CD4-positive, alpha-beta T cell treated with Interleukin-17A for 1 hour (primary cell): ENCODE results near the gene NIPAL1.

Experiments
- DNase-seq: peaks from one replicate; pipeline ENCODE4 v3.0.0-alpha.2; 2020

The NIPAL1 gene

DNA sequence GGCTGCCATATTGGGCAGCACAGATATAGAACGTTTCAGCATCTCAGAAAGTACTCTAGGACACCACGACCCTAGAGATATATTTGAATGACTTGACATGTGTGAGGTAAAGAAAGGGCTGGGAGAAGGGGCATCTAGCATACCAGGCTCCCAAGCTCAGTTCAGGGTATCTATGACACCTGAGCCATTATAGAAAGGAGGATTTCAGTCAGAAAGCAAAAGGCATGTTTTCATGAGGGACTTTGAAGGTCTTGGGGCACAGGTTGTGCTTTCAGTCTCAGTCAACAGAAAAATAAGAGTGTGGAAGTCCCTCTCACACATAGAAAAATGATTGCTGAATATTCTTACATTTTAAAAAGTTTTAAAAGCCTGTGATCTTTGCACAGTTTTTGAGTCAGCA, 51.6 kb downstream of the NIPAL1 start:
- no peak for DNase-seq

DNA sequence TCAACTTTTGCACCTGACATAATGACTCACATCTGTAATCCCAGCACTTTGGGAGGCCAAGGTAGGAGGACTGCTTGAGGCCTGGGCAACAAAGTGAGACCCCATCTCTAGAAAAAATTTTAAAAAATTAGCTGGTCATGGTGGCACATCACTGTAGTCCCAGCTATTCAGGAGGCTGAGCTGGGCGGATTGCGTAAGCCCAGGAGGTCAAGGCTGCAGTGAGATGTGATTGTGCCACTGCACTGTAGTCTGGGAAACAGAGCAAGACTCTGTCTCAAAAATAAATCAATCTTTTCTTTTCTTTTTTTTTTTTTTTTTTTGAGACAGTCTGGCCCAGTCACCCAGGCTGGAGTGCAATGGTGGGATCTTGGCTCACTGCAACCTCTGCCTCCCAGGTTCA, 52.5 kb downstream of the NIPAL1 start:
- no peak for DNase-seq

DNA sequence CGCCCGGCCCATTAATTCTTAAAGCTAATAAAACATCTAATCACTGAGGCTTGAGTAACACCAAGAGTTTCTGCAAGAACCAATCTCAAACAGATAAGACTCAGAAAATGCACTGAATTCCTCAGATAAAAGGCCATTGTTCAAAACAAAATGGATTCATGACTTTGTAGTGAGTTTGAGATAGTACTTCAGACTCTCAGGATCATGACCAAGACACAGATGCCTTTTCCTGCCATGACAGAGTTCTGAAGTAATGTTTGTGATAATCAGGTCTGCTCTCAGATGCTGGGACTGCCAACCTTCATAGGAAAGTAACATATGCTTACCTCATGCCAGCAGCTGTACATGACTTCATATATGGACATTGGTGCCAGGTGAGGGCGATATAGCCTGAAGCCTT, 54.6 kb downstream of the NIPAL1 start:
- DNase-seq, result no peak

DNA sequence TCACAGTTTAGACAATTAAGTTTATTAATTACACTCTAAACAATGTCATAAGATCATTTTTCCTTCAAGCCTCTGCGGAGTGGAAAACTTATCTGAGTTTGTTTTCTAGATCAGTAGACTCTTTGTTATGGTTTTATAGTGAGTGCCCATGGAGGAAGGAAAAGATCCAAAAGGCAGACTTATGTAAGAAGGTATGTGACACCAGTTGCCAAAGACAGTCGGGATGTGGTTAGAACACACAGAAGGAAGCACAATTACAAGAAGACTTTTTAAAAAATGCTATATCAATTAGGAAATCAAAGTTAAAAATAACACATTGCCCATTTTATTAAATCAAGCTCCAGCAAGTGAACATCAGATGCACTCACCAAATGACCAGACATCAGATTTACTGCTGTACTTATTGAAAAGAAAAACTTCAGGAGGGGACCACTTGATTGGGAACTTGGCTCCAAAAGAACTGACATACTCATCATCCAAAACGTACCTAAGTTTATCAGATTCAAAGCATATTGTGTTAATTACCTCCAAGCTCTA, 57.1 kb downstream of the NIPAL1 start:
- DNase-seq, result no peak

- DNase-seq, result no peak
Measured at GRCh38 chr4:48074657-48075056, 58.1 kb downstream of the NIPAL1 start.

- no peak for DNase-seq
Measured at GRCh38 chr4:48078425-48078824, 61.9 kb downstream of the NIPAL1 start.

DNA sequence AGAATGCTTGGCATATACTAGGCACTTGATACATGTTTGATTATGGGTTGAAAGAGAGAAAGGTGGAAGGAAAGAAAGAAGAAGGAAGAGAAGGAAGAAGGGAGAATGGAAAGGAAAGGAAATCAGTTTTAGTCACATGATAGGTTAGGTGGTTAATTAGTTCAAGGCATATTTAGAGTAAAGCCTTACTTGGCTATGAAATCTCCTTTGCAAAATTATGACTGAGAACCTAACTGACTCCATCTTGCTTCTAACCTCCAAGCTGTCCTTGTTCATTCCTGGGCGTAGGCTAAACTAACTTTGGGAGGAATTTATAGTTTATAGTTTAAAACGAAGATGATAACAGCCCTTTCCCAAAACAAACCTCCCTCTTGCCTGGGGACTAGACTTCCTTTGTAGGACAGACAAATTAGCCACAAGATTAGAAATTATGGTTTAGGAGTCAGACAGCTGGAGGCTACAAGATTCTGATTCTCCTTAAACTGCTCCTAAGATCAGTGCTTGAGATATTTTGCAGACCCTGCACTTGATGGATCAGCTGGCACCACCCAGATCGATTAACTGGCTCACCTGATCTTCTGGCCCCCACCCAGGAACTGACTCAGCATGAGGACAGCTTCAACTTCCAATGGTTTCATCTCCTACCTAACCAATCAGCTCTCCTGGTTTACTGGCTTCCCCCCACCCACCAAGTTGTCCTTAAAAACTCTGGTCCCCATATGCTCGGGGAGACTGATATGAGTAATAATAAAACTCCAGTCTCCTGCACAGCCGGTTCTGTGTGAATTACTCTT, 62.5 kb downstream of the NIPAL1 start:
- DNase-seq, result no peak

- no peak for DNase-seq
Measured at GRCh38 chr4:48079972-48080391, 63.4 kb downstream of the NIPAL1 start.

- DNase-seq, result no peak
Measured at GRCh38 chr4:48081196-48081595, 64.6 kb downstream of the NIPAL1 start.

DNA sequence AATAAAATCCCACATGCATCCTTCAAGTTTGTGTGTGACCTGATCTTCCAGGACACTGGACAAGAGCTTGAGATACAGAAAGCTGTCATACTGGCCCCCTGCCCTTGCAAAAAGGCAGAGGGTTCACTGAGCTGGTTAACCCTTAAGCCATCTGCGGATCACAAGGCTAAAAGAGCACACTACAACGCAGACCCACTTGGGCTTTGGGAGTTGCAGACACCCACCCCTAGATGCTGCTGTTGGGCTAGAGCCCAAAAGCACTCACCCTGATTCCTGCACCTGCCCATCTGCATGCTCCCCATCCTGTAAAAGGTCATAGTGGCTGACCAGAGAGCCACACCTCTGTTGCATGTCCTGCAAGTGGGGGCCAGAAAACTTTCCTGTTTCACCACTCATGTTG, 66.4 kb downstream of the NIPAL1 start:
- DNase-seq, result no peak

DNA sequence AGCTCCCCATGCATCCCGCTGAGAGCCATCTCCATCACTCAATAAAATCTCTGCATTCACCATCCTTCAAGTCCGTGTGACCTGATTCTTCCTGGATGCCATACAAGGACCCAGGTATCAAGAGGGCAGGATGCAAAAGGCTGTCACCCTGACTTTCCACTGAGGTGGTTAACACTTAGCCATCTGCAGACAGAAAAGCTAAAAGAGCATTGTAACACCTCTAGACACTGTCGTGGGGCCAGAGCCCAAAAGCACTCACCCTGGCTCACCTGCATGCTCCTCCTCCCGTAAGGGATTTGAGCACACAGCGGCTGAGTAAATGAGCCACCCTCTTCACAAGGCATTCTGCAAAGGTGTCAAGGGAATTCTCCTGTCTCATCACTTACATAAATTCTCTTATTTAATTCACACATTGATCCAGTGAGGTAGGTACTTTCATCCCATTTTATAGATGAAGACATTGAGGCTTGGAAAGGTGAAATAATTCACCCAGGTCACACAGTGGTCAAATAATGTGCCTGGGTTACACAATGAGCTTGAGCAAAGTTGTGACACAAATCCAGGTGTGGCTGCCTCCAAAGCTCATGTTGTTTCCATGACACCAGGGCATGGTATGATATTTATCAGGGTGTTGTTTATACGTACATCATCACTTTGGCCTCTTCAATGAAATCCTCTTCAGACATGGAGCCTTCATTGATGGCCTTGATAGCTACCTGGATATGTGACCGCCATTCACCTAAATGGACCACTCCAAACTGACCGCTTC, 69.4 kb downstream of the NIPAL1 start:
- no peak for DNase-seq
